Right atrium auricular region (tissue), 2 donors: ENCODE data around the gene MAP2K6. TPM values are rescaled to one million over a fixed set of nuclear protein-coding genes. Genes with fewer than 3 reads are reported as not detected.

Experiments used
- DNase-seq: peaks from one replicate; pipeline ENCODE4 v3.0.0-alpha.2; 2019; ENCODE audit warnings: low spot score
- H3K27ac ChIP-seq, 2 donors: fragments of 200-600 bp; sonication (generic); 1 replicate in 1 of 2; 2 replicates in 1 of 2; pipeline ENCODE4 v1.5.1; 2016 to 2019
- H3K27me3 ChIP-seq, 2 donors: fragments of 200-600 bp; sonication (generic); one replicate each; pipeline versions ENCODE4 v1.5.1 to v1.6.0; 2017 to 2019
- H3K36me3 ChIP-seq: fragments of 200-600 bp; sonication (generic); one replicate; pipeline ENCODE4 v1.5.1; 2016
- H3K4me1 ChIP-seq, 2 donors: fragments of 200-600 bp; sonication (generic); one replicate each; pipeline versions ENCODE4 v1.5.1 to v1.6.0; 2017 to 2019
- H3K4me3 ChIP-seq, 2 donors: fragments of 200-600 bp; sonication (generic); 1 replicate in 1 of 2; 2 replicates in 1 of 2; pipeline ENCODE4 v1.5.1; 2017 to 2019; ENCODE audit warnings: mild to moderate bottlenecking in 1 of 2, moderate library complexity in 1 of 2
- H3K9me3 ChIP-seq, 2 donors: fragments of 200-600 bp; sonication (generic); one replicate each; pipeline ENCODE4 v1.5.1; 2019
- total RNA-seq, 2 donors: library from RNA; depleted of rRNA; stranded (reverse); fragments of >200 nt; gene quantifications; one replicate each; pipeline ENCODE4 v1.1.0, GENCODE V29; 2016
- TF ChIP-seq, protein P1 (sequence below), 2 donors: fragments of 200-600 bp; sonication (generic); IDR thresholded peaks; one replicate each; pipeline ENCODE4 v1.5.1; 2019; ENCODE audit warnings: antibody characterized with exemption in 2 of 2

MAP2K6 gene
- total RNA-seq, 2 donors from 2014 or later: 0.90 to 5.3 TPM

- Histone ChIP-seq H3K27me3 (no peaks in the 10 kb centered on the region), H3K36me3 (no peaks in the 10 kb centered on the region)
Observed at GRCh38 chr17:69533481-69534234, 119.2 kb downstream of the MAP2K6 start.

DNA sequence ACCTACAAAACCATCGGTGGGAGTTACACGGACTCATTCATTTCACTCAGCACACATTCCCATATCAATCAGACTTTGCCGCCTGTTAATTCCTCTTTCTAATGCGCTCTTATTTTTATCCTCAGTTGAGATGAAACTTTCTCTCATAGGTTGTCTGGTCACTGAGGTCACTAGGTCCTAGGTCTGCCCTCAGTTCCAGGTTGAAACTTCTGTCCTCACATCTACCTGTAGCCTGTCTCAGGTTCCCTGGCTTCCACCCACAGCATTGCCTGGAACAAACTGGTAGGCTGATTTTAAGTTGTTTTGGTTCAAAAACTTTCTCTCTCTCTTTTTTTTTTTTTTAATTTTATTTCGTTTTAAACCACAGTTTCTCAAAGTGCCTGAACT is 119.7 kb downstream of the MAP2K6 start:
- TF ChIP-seq, protein P1, sequence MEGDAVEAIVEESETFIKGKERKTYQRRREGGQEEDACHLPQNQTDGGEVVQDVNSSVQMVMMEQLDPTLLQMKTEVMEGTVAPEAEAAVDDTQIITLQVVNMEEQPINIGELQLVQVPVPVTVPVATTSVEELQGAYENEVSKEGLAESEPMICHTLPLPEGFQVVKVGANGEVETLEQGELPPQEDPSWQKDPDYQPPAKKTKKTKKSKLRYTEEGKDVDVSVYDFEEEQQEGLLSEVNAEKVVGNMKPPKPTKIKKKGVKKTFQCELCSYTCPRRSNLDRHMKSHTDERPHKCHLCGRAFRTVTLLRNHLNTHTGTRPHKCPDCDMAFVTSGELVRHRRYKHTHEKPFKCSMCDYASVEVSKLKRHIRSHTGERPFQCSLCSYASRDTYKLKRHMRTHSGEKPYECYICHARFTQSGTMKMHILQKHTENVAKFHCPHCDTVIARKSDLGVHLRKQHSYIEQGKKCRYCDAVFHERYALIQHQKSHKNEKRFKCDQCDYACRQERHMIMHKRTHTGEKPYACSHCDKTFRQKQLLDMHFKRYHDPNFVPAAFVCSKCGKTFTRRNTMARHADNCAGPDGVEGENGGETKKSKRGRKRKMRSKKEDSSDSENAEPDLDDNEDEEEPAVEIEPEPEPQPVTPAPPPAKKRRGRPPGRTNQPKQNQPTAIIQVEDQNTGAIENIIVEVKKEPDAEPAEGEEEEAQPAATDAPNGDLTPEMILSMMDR (IDR thresholded peaks at IDR 0.05): no peak
- Histone ChIP-seq H3K27me3 (no peaks in the 10 kb centered on the region), H3K9me3 (no peaks in the 10 kb centered on the region), H3K36me3 (no peaks in the 10 kb centered on the region), H3K4me1 (no peaks in the 10 kb centered on the region), H3K4me3 (no peak overlapping the region), H3K27ac (no peak overlapping the region)
- no peak for DNase-seq

More at GRCh38 chr17:69533481-69534234, 119.2 kb downstream of the MAP2K6 start:
- DNase-seq: no peak
- TF ChIP-seq, protein P1 (IDR thresholded peaks at IDR 0.05): no peak
- Histone ChIP-seq H3K27ac (no peak overlapping the region), H3K4me1 (no peaks in the 10 kb centered on the region), H3K9me3 (no peaks in the 10 kb centered on the region), H3K4me3 (no peak overlapping the region)

- DNase-seq: no peak
- TF ChIP-seq, protein P1 (IDR thresholded peaks at IDR 0.05): no peak
- H3K36me3 ChIP-seq: no peaks in the 10 kb centered on the region
- no peaks in the 10 kb centered on the region for H3K9me3 ChIP-seq
- H3K4me1 ChIP-seq: no peaks in the 10 kb centered on the region
- no peak overlapping the region for H3K4me3 ChIP-seq
- no peak overlapping the region for H3K27ac ChIP-seq
- H3K27me3 ChIP-seq: no peaks in the 10 kb centered on the region
Observed at GRCh38 chr17:69535016-69535570, 120.6 kb downstream of the MAP2K6 start.

- Histone ChIP-seq H3K4me1 (no peaks in the 10 kb centered on the region), H3K36me3 (no peaks in the 10 kb centered on the region), H3K4me3 (no peak overlapping the region), H3K9me3 (no peaks in the 10 kb centered on the region), H3K27me3 (no peaks in the 10 kb centered on the region), H3K27ac (no peak overlapping the region)
- TF ChIP-seq, protein P1 (IDR thresholded peaks at IDR 0.05): no peak
- no peak for DNase-seq
Observed at GRCh38 chr17:69538795-69539194, 124.3 kb downstream of the MAP2K6 start.

DNA sequence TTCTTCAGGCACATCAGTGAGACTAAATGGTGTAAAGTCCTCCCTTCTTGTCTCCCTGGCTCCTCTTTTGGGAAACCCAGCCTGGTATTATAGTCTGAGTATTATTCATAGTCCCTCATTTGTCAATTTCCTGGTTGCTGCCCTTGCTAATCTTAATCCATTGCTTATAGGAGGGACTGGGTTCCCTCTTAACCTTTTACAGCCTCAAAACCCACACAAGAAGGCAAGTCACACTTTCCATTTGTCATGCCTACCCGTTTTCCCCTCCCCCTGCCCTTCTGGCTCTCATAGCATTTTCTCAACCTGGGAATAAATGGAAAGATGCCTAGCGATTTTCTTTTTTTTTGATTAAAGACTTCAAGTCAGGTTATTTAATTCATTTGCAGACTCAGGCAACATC is 124.8 kb downstream of the MAP2K6 start:
- H3K27me3 ChIP-seq: no peaks in the 10 kb centered on the region
- TF ChIP-seq, protein P1 (IDR thresholded peaks at IDR 0.05): no peak
- H3K4me1 ChIP-seq: no peaks in the 10 kb centered on the region
- no peaks in the 10 kb centered on the region for H3K36me3 ChIP-seq
- no peak for DNase-seq
- H3K27ac ChIP-seq: no peak overlapping the region
- no peaks in the 10 kb centered on the region for H3K9me3 ChIP-seq
- no peak overlapping the region for H3K4me3 ChIP-seq
